Measurements from ENCODE around the gene SDR42E1. TPM values are rescaled to one million over a fixed set of nuclear protein-coding genes. Genes with fewer than 3 reads are reported as not detected.

Gene SDR42E1
- total and polyA plus RNA-seq, 3 experiments from 2014 or later = 1.9 to 12.4 (median 11.9) TPM

DNA sequence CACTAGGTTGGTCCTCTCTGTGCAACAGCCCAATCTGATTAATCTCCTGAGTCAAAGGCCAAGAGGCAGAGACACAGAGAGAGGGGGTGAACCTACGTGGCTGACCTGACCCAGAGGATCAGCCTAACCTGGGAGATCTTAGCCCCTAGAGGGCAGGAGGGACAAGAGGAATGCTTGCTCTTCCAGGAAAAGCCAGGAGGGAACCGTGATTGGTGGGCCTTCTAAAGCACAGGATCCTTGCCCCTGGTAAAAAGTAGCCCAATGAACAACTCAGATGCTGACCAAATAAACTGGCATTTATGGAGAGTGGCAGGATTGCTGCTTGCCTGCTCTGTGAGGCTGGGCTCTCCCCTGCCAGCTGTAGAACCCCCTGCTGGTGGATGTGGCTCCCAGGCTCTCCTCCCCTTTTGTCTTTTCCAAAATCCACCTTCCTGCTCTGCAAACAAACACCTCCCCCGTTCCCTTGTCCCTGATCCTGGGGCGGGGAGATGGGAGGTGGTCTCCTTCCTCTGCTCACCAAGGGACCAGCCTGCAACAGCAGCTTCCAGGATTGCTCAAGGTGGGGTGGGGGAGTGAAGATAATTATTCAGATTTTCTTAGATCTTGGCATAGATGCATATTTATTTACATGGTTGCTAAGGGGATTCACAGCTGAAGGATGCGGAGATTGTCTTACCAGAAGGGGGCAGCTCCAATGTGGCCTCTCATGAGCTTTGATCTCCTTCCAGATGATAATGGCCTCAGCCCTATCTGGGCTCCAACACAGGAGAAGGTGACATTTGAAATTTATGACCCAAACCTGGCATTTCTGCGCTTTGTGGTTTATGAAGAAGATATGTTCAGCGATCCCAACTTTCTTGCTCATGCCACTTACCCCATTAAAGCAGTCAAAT lies 71.9 kb downstream of the SDR42E1 start:
- Mint-ChIP-seq H3K4me3 (no peak overlapping the region), H3K27me3 (no peaks in the 10 kb centered on the region), H3K4me1 (no peaks in the 10 kb centered on the region), H3K27ac (no peak overlapping the region), H3K36me3 (peaks cover 0 to 79% (median 5%) of the 10 kb centered on the region in 3 donors), H3K9me3 (no peaks in the 10 kb centered on the region)
- H3K9me3 ChIP-seq (ENCODE audit: low read length) = no peaks in the 10 kb centered on the region
- H3K36me3 ChIP-seq (ENCODE audit: insufficient read depth, low read length) = no peaks in the 10 kb centered on the region
- H3K4me1 ChIP-seq (ENCODE audit: insufficient read depth, low read length) = no peaks in the 10 kb centered on the region
- no peak for DNase-seq
- ChIA-PET POLR2A (no interaction called here), CTCF (no interaction called here)
- no peak overlapping the region for H3K4me3 ChIP-seq (ENCODE audit: low read length)
- no peak overlapping the region for H3K27ac ChIP-seq (ENCODE audit: low read depth, low read length)
- H3K27me3 ChIP-seq (ENCODE audit: insufficient read depth, low read length, poor library complexity, severe bottlenecking) = no peaks in the 10 kb centered on the region

Other genes with a start within 250 kb of the SDR42E1 start
- gene PLCG2, start 232.2 kb downstream of the SDR42E1 start, total RNA-seq = 10 to 100 TPM; 14.2 to 16.2 TPM
- 5.4 TPM for gene PLCG2, start 232.2 kb downstream of the SDR42E1 start, polyA plus RNA-seq
- gene HSD17B2, start 23.8 kb upstream of the SDR42E1 start, total RNA-seq = not detected
- gene HSD17B2, start 23.8 kb upstream of the SDR42E1 start, polyA plus RNA-seq = 0.03 TPM
- 10 to 100 TPM; 47.0 to 51.6 TPM for gene MPHOSPH6, start 158.8 kb upstream of the SDR42E1 start, total RNA-seq
- 22.1 TPM for gene MPHOSPH6, start 158.8 kb upstream of the SDR42E1 start, polyA plus RNA-seq